Measurements from ENCODE around the gene ABO. TPM values are rescaled to one million over a fixed set of nuclear protein-coding genes. Genes with fewer than 3 reads are reported as not detected.

The ABO gene
- total RNA-seq, 1 experiment from 2014 or later: 1.2 TPM

- no peak overlapping the region for H3K4me2 ChIP-seq (ENCODE audit: low read length)
- RAD21 ChIA-PET (ENCODE audit: low non-redundant PET in 1 of 2, low total read pairs in 2 of 2, uncharacterized antibody in 2 of 2, unreplicated experiment in 2 of 2): no interaction called here
- no peak overlapping the region for H3K27ac ChIP-seq (ENCODE audit: low read depth, low read length)
- TF ChIP-seq CEBPB (IDR thresholded peaks at IDR 0.05; ENCODE audit: low read depth) (no peak), POLR2AphosphoS5 (IDR thresholded peaks at IDR 0.05; ENCODE audit: low read depth, low read length) (no peak), ZFX (IDR thresholded peaks at IDR 0.05) (no peak), FOSL1 (IDR thresholded peaks at IDR 0.05; ENCODE audit: low read depth) (no peak), SIN3A (IDR thresholded peaks at IDR 0.05; ENCODE audit: low read depth) (no peak), SP1 (IDR thresholded peaks at IDR 0.05; ENCODE audit: low read depth) (no peak), ZNF274 (IDR thresholded peaks at IDR 0.05; ENCODE audit: low read depth, low read length) (no peak), RAD21 (IDR thresholded peaks at IDR 0.05; ENCODE audit: low read depth) (no peak), ELF1 (IDR thresholded peaks at IDR 0.05; ENCODE audit: borderline replicate concordance, low read depth) (no peak), EZH2 (IDR thresholded peaks at IDR 0.05) (no peak), EZH2phosphoT487 (IDR thresholded peaks at IDR 0.05; ENCODE audit: borderline replicate concordance) (no peak), ZBTB33 (IDR thresholded peaks at IDR 0.05; ENCODE audit: extremely low read depth, insufficient replicate concordance, low read length) (no peak), ATF3 (IDR thresholded peaks at IDR 0.05) (no peak), JUND (IDR thresholded peaks at IDR 0.05) (no peak), CTCF (IDR thresholded peaks at IDR 0.05 in 2 of 3, conservative IDR thresholded peaks at IDR 0.05 in 1 of 3; ENCODE audit: borderline replicate concordance in 1 of 3, insufficient read depth in 1 of 3, low read depth in 2 of 3, low read length in 2 of 3) (no peak)
- TF ChIP-seq, protein P1, sequence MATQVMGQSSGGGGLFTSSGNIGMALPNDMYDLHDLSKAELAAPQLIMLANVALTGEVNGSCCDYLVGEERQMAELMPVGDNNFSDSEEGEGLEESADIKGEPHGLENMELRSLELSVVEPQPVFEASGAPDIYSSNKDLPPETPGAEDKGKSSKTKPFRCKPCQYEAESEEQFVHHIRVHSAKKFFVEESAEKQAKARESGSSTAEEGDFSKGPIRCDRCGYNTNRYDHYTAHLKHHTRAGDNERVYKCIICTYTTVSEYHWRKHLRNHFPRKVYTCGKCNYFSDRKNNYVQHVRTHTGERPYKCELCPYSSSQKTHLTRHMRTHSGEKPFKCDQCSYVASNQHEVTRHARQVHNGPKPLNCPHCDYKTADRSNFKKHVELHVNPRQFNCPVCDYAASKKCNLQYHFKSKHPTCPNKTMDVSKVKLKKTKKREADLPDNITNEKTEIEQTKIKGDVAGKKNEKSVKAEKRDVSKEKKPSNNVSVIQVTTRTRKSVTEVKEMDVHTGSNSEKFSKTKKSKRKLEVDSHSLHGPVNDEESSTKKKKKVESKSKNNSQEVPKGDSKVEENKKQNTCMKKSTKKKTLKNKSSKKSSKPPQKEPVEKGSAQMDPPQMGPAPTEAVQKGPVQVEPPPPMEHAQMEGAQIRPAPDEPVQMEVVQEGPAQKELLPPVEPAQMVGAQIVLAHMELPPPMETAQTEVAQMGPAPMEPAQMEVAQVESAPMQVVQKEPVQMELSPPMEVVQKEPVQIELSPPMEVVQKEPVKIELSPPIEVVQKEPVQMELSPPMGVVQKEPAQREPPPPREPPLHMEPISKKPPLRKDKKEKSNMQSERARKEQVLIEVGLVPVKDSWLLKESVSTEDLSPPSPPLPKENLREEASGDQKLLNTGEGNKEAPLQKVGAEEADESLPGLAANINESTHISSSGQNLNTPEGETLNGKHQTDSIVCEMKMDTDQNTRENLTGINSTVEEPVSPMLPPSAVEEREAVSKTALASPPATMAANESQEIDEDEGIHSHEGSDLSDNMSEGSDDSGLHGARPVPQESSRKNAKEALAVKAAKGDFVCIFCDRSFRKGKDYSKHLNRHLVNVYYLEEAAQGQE (IDR thresholded peaks at IDR 0.05; ENCODE audit: low read depth): no peak
- TF ChIP-seq, protein P2, sequence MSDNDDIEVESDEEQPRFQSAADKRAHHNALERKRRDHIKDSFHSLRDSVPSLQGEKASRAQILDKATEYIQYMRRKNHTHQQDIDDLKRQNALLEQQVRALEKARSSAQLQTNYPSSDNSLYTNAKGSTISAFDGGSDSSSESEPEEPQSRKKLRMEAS (IDR thresholded peaks at IDR 0.05): no peak
- no peaks in the 10 kb centered on the region for H3K9me3 ChIP-seq (ENCODE audit: control insufficient read depth in 1 of 2, insufficient read depth in 1 of 2, low read depth in 1 of 2, low read length in 2 of 2)
- no peak overlapping the region for H3K4me3 ChIP-seq (replicated peaks in 1 of 2; ENCODE audit: low read depth in 1 of 2, low read length in 2 of 2)
- CTCF ChIA-PET: no interaction called here
- ATAC-seq (no peak), DNase-seq (ENCODE audit: low read depth, low spot score) (no peak)
- BruUV-seq (replicated peaks): no TSS peak
- no peak overlapping the region for H2AFZ ChIP-seq (ENCODE audit: low read depth, low read length, poor library complexity, severe bottlenecking)
- intact Hi-C loops (cut with micrococcal nuclease): loop anchor here (5.0 kb wide), 1 partner anchor 73 kb away; no protein-coding TSS in a partner anchor
- POLR2A ChIA-PET: no interaction called here
- no peaks in the 10 kb centered on the region for H4K20me1 ChIP-seq (ENCODE audit: insufficient read depth)
- H3K9ac ChIP-seq (ENCODE audit: low read length): no peak overlapping the region
- no peaks in the 10 kb centered on the region for H3K36me3 ChIP-seq (ENCODE audit: control insufficient read depth in 1 of 2, insufficient read depth in 2 of 2, low read length in 2 of 2)
- no peaks in the 10 kb centered on the region for H3K79me2 ChIP-seq (ENCODE audit: insufficient read depth, low read length)
- no peaks in the 10 kb centered on the region for H3K9me2 ChIP-seq (ENCODE audit: insufficient read depth)
- no peaks in the 10 kb centered on the region for H3K27me3 ChIP-seq (ENCODE audit: insufficient read depth, low read length)
- H3K4me1 ChIP-seq (ENCODE audit: control insufficient read depth in 1 of 2, insufficient read depth in 2 of 2, low read length in 2 of 2): peaks cover 31 to 36% of the 10 kb centered on the region in 2 experiments
Observed at GRCh38 chr9:133254471-133254870, 20.5 kb downstream of the ABO start.

Data from HCT116 (cell line).